Amniotic stem cell (primary cell): Measurements from ENCODE around the gene RNASEL.
"Not testable (repeated sequence)": the region's sequence is repeated elsewhere in the genome, so short reads cannot be mapped to it uniquely, and the experiment has no call there.

Experiments used
- DNase-seq: peaks from one replicate; lab custom pipeline; 2025; lab: John Stamatoyannopoulos, UW

RNASEL gene

GRCh38 chr1:182561456-182561855, 27.6 kb downstream of the RNASEL start:
- DNase-seq: no peak

GRCh38 chr1:182560392-182560984, 28.6 kb downstream of the RNASEL start:
- DNase-seq: no peak

GRCh38 chr1:182556279-182556678, 32.8 kb downstream of the RNASEL start:
- DNase-seq: no peak

GRCh38 chr1:182555493-182555892, 33.6 kb downstream of the RNASEL start:
- DNase-seq: no peak

- DNase-seq: no peak
These were observed 36.5 kb downstream of the RNASEL start for GRCh38 chr1:182552527-182552926.

GRCh38 chr1:182549811-182550210, 39.2 kb downstream of the RNASEL start:
- DNase-seq: no peak

- no peak for DNase-seq
These were observed 39.7 kb downstream of the RNASEL start for GRCh38 chr1:182549346-182549745.

GRCh38 chr1:182533896-182534295, 55.2 kb downstream of the RNASEL start:
- DNase-seq: no peak

GRCh38 chr1:182528206-182528605, 60.9 kb downstream of the RNASEL start:
- DNase-seq: not testable (repeated sequence)

- DNase-seq: no peak
These were observed 61.4 kb downstream of the RNASEL start for GRCh38 chr1:182527680-182528079.

GRCh38 chr1:182525342-182525741, 63.7 kb downstream of the RNASEL start:
- DNase-seq: no peak
